DOHH2 (cell line): Measurements from ENCODE around the gene ASB7.
"Not testable (repeated sequence)": the region's sequence is repeated elsewhere in the genome, so short reads cannot be mapped to it uniquely, and the experiment has no call there.

ENCODE experiments used
- H3F3A ChIP-seq: fragments of 200-600 bp; sonication (generic), shearing (Covaris generic); 2 replicates; pipeline ENCODE4 v1.6.0; 2016; ENCODE audit warnings: antibody characterized with exemption, mild to moderate bottlenecking; ENCODE audit not compliant: control insufficient read depth, insufficient read depth
- H3K27ac ChIP-seq: fragments of 200-600 bp; sonication (generic); 2 replicates; pipeline ENCODE4 v1.5.1; 2014; ENCODE audit warnings: low read depth, mild to moderate bottlenecking, low read length, moderate library complexity
- H3K27me3 ChIP-seq: fragments of 200-600 bp; sonication (generic); 2 replicates; pipeline ENCODE4 v1.6.1; 2014; ENCODE audit warnings: mild to moderate bottlenecking, low read length, mixed read lengths; ENCODE audit not compliant: control insufficient read depth
- H3K36me3 ChIP-seq: fragments of 200-600 bp; sonication (generic); 2 replicates; pipeline ENCODE4 v1.6.1; 2014; ENCODE audit warnings: mild to moderate bottlenecking, low read length, moderate library complexity, mixed read lengths; ENCODE audit not compliant: control insufficient read depth
- H3K4me1 ChIP-seq: fragments of 200-600 bp; sonication (generic); 2 replicates; pipeline ENCODE4 v1.6.1; 2014; ENCODE audit warnings: mild to moderate bottlenecking, low read length, mixed read lengths; ENCODE audit not compliant: control insufficient read depth
- H3K4me2 ChIP-seq: fragments of 200-600 bp; sonication (generic); 2 replicates; pipeline ENCODE4 v1.6.0; 2014; ENCODE audit warnings: mild to moderate bottlenecking, low read length, moderate library complexity
- H3K4me3 ChIP-seq: fragments of 200-600 bp; sonication (generic); 2 replicates; pipeline ENCODE4 v1.5.1; 2014; ENCODE audit warnings: mild to moderate bottlenecking, low read length, mixed read lengths
- H3K79me2 ChIP-seq: fragments of 200-600 bp; sonication (generic); 2 replicates; pipeline ENCODE4 v1.6.1; 2014; ENCODE audit warnings: mild to moderate bottlenecking, low read length, mixed read lengths; ENCODE audit not compliant: control insufficient read depth
- H3K9me2 ChIP-seq: fragments of 200-600 bp; sonication (generic); replicated peaks from 2 replicates; pipeline ENCODE4 v1.6.1; 2014; ENCODE audit warnings: mild to moderate bottlenecking, low read length, mixed read lengths; ENCODE audit not compliant: control insufficient read depth
- H3K9me3 ChIP-seq: fragments of 200-600 bp; sonication (generic); 2 replicates; pipeline ENCODE4 v1.6.1; 2014; ENCODE audit warnings: antibody characterized with exemption, low read length, mixed read lengths; ENCODE audit not compliant: control insufficient read depth, insufficient read depth
- H4K20me1 ChIP-seq: fragments of 200-600 bp; sonication (generic); 2 replicates; pipeline ENCODE4 v1.6.0; 2014; ENCODE audit warnings: low read depth, mild to moderate bottlenecking, antibody characterized with exemption, low read length, moderate library complexity; ENCODE audit not compliant: control insufficient read depth, insufficient read depth
- EZH2phosphoT487 ChIP-seq: fragments of 200-600 bp; sonication (generic); IDR thresholded peaks from 2 replicates; pipeline ENCODE4 v1.6.1; 2017; ENCODE audit warnings: borderline replicate concordance, mild to moderate bottlenecking, antibody characterized with exemption, low read length, moderate library complexity, mixed read lengths
- TF ChIP-seq, protein P1 (sequence below): fragments of 200-600 bp; sonication (generic); IDR thresholded peaks from one replicate; pipeline ENCODE4 v1.5.1; 2014; ENCODE audit warnings: antibody characterized with exemption, mild to moderate bottlenecking, low read depth, low read length; ENCODE audit not compliant: poor library complexity, severe bottlenecking

Gene ASB7

GRCh38 chr15:100573526-100573925 lies 28.9 kb upstream of the ASB7 start:
- TF ChIP-seq, protein P1, sequence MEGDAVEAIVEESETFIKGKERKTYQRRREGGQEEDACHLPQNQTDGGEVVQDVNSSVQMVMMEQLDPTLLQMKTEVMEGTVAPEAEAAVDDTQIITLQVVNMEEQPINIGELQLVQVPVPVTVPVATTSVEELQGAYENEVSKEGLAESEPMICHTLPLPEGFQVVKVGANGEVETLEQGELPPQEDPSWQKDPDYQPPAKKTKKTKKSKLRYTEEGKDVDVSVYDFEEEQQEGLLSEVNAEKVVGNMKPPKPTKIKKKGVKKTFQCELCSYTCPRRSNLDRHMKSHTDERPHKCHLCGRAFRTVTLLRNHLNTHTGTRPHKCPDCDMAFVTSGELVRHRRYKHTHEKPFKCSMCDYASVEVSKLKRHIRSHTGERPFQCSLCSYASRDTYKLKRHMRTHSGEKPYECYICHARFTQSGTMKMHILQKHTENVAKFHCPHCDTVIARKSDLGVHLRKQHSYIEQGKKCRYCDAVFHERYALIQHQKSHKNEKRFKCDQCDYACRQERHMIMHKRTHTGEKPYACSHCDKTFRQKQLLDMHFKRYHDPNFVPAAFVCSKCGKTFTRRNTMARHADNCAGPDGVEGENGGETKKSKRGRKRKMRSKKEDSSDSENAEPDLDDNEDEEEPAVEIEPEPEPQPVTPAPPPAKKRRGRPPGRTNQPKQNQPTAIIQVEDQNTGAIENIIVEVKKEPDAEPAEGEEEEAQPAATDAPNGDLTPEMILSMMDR = no peak
- TF ChIP-seq EZH2phosphoT487 = no peak

GRCh38 chr15:100580414-100580813 lies 22.0 kb upstream of the ASB7 start:
- no peaks in the 10 kb centered on the region for H3K27me3 ChIP-seq
- no peak overlapping the region for H3K4me3 ChIP-seq
- no peaks in the 10 kb centered on the region for H4K20me1 ChIP-seq
- no peaks in the 10 kb centered on the region for H3F3A ChIP-seq
- H3K4me2 ChIP-seq = no peak overlapping the region
- no peak overlapping the region for H3K27ac ChIP-seq
- peaks cover 8% of the 10 kb centered on the region for H3K79me2 ChIP-seq
- TF ChIP-seq, protein P1 = no peak
- no peak for TF ChIP-seq EZH2phosphoT487
- H3K4me1 ChIP-seq = no peaks in the 10 kb centered on the region
- H3K9me3 ChIP-seq = no peaks in the 10 kb centered on the region
- no peaks in the 10 kb centered on the region for H3K9me2 ChIP-seq
- no peaks in the 10 kb centered on the region; the same call in 1 of the 2 replicates for H3K36me3 ChIP-seq

More at GRCh38 chr15:100573526-100573925, 28.9 kb upstream of the ASB7 start:
- H3K27ac ChIP-seq = no peak overlapping the region
- no peak overlapping the region for H3K4me3 ChIP-seq
- no peaks in the 10 kb centered on the region for H3F3A ChIP-seq
- no peaks in the 10 kb centered on the region for H4K20me1 ChIP-seq
- H3K4me2 ChIP-seq = no peak overlapping the region
- no peaks in the 10 kb centered on the region for H3K9me2 ChIP-seq
- no peaks in the 10 kb centered on the region for H3K27me3 ChIP-seq
- no peaks in the 10 kb centered on the region for H3K4me1 ChIP-seq
- peaks cover 37% of the 10 kb centered on the region for H3K36me3 ChIP-seq
- H3K79me2 ChIP-seq = no peaks in the 10 kb centered on the region
- H3K9me3 ChIP-seq = no peaks in the 10 kb centered on the region

- Histone ChIP-seq H3K79me2 (peaks cover 56% of the 10 kb centered on the region), H3K4me1 (no peaks in the 10 kb centered on the region), H3K4me2 (no peak overlapping the region), H3K9me3 (peaks cover 23% of the 10 kb centered on the region), H3K27ac (no peak overlapping the region), H3K9me2 (no peaks in the 10 kb centered on the region), H3K4me3 (no peak overlapping the region), H3F3A (no peaks in the 10 kb centered on the region), H3K27me3 (no peaks in the 10 kb centered on the region), H4K20me1 (no peaks in the 10 kb centered on the region), H3K36me3 (0 out of 2 replicates have a peak, but pooled peaks cover 5% of the 10 kb centered on the region)
- TF ChIP-seq, protein P1 = no peak
- no peak for TF ChIP-seq EZH2phosphoT487
These were observed 13.6 kb upstream of the ASB7 start for GRCh38 chr15:100588638-100589242.

DNA sequence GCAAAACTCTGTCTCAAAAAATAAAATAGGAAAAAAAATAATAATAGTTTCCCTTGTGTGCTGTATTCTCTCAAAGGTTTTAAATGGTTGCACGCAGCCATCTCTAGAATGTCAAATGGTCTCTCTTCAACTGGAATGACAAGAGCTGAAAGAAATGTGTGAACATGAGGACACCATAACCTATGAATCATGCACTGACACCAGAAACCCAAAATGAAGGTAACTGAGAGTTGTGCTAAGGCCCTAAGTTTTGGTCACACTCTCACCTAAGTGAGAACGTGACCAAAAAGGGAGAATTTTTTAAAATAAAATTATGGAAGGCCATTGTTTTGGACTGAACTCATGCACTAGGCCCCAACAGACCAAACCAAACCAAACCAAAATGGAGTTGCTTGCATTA lies 11.2 kb upstream of the ASB7 start:
- not testable (repeated sequence) for H3K4me1 ChIP-seq, H3F3A ChIP-seq, H3K27me3 ChIP-seq, H3K36me3 ChIP-seq, H3K27ac ChIP-seq, H3K9me2 ChIP-seq, H4K20me1 ChIP-seq, H3K4me2 ChIP-seq, H3K4me3 ChIP-seq
- H3K79me2 ChIP-seq = peaks cover 77% of the 10 kb centered on the region
- peaks cover 23% of the 10 kb centered on the region for H3K9me3 ChIP-seq
